Testis (tissue), 3 donors: ENCODE data around the gene CCDC192. TPM values are rescaled to one million over a fixed set of nuclear protein-coding genes. Genes with fewer than 3 reads are reported as not detected.

Experiments
- DNase-seq: peaks from one replicate; pipeline ENCODE4 v3.0.0-alpha.2; 2019
- H3K27ac ChIP-seq, 2 donors: fragments of 200-600 bp; sonication (generic); one replicate each; pipeline ENCODE4 v1.5.1; 2019
- H3K27me3 ChIP-seq: fragments of 200-600 bp; sonication (generic); one replicate; pipeline ENCODE4 v1.5.1; 2019
- H3K36me3 ChIP-seq: fragments of 200-600 bp; sonication (generic); one replicate; pipeline ENCODE4 v1.5.1; 2017; ENCODE audit warnings: low read depth; ENCODE audit errors: missing control alignments
- H3K4me1 ChIP-seq: fragments of 200-600 bp; sonication (generic); one replicate; pipeline ENCODE4 v1.5.1; 2019
- H3K4me3 ChIP-seq, 2 donors: fragments of 200-600 bp; sonication (generic); one replicate each; pipeline ENCODE4 v1.5.1; 2017 to 2019
- H3K9me3 ChIP-seq: fragments of 200-600 bp; sonication (generic); one replicate; pipeline ENCODE4 v1.5.1; 2017
- POLR2A ChIP-seq: fragments of 450-650 bp; IDR thresholded peaks from one replicate; pipeline ENCODE4 v1.6.1; 2017; ENCODE audit warnings: antibody characterized with exemption, mild to moderate bottlenecking, moderate library complexity
- WGBS, 2 donors: methylation state at CpG; one replicate each; pipeline ENCODE4 v1.1.5; 2018; 5-methylcytosine and 5-hydroxymethylcytosine counted together
- intact Hi-C: fragments of 100-400 bp; cut with DNase I; formaldehyde crosslinking; loops from one replicate; pipeline ENCODE4 v1.15.1; 2023; ENCODE audit warnings: low total_unique reads
- polyA plus RNA-seq: library from polyadenylated mRNA; stranded (reverse); fragments of 350-450 nt; fragmentation: Illumina TruSeq; extraction: RNeasy Lipid Tissue Mini Kit (QIAGEN cat#74804); gene quantifications from one replicate; pipeline ENCODE4 v1.2.3, GENCODE V29; 2014; ENCODE audit warnings: low read depth, low replicate concordance; ENCODE audit not compliant: insufficient read depth
- total RNA-seq, 2 donors: library from RNA; depleted of rRNA; stranded (reverse); fragments of >200 nt; gene quantifications; one replicate each; pipeline ENCODE4 v1.2.3, GENCODE V29; 2016
- TF ChIP-seq, protein P1 (sequence below), 3 experiments: fragments of 450-650 bp in 2 of 3; fragments of 200-600 bp in 1 of 3; sonication (generic) in 1 of 3; IDR thresholded peaks; one replicate each; pipeline ENCODE4 v1.5.1; 2016 to 2019; ENCODE audit warnings: antibody characterized with exemption in 3 of 3, mild to moderate bottlenecking in 2 of 3, moderate library complexity in 1 of 3

The CCDC192 gene
- total and polyA plus RNA-seq, 3 donors from 2014 or later, result 7.8 to 22.6 (median 12.9) TPM

DNA sequence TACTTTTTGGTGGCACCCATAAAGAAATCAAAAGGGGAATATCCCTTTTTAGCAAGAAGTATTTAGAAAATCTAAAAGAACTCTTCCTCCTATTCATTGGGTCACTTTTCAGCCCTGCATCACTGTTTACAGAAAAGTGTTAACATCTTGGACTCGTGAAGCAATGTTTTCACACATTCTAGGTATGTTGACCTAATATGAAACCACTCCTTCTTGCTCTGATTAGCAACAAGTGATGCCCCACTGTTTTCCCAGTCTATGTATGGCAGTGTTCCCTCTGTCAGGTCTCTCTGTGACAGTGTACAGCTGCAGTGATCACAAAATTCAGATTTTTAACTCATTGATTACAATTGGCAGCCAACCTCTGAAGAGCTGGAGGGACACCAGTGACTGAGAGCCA, 232.2 kb downstream of the CCDC192 start:
- Histone ChIP-seq H3K27me3 (no peaks in the 10 kb centered on the region), H3K4me3 (no peak overlapping the region), H3K4me1 (no peaks in the 10 kb centered on the region), H3K36me3 (no peaks in the 10 kb centered on the region), H3K9me3 (no peaks in the 10 kb centered on the region), H3K27ac (no peak overlapping the region)
- TF ChIP-seq POLR2A, result no peak
- TF ChIP-seq, protein P1, sequence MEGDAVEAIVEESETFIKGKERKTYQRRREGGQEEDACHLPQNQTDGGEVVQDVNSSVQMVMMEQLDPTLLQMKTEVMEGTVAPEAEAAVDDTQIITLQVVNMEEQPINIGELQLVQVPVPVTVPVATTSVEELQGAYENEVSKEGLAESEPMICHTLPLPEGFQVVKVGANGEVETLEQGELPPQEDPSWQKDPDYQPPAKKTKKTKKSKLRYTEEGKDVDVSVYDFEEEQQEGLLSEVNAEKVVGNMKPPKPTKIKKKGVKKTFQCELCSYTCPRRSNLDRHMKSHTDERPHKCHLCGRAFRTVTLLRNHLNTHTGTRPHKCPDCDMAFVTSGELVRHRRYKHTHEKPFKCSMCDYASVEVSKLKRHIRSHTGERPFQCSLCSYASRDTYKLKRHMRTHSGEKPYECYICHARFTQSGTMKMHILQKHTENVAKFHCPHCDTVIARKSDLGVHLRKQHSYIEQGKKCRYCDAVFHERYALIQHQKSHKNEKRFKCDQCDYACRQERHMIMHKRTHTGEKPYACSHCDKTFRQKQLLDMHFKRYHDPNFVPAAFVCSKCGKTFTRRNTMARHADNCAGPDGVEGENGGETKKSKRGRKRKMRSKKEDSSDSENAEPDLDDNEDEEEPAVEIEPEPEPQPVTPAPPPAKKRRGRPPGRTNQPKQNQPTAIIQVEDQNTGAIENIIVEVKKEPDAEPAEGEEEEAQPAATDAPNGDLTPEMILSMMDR (IDR thresholded peaks at IDR 0.05), result no peak
- no peak for DNase-seq
- intact Hi-C loops, result no loop called here
- WGBS, 2 donors, result 92 to 93% methylated on average over 1 of the region's 1 CpG

DNA sequence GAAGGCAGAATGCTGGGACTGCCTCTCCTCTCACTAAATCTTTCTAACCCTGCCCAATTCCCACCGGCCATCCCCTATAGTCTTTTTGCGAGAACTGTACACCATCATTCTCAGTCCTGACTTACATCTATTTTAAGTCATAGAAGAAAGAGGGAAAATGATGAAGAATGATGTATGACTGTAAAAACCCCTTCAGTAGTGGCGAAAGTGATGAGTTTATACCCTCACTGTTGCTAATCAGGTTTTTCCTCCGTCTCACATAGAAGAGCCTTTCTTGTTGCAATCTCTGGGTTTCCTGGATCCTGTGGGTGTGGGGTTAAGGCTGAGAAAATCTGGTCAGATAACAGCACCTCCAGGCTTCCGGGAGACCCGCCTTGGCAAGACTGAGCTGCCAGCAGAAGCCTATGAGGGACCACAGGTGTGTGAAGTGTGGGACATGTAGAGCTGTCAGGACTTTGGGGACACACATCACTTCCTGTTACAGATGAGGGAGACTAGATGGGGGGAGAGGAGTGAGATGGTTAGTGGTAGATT, 233.3 kb downstream of the CCDC192 start:
- Histone ChIP-seq H3K27ac (no peak overlapping the region), H3K36me3 (no peaks in the 10 kb centered on the region), H3K27me3 (no peaks in the 10 kb centered on the region), H3K9me3 (no peaks in the 10 kb centered on the region), H3K4me3 (no peak overlapping the region), H3K4me1 (no peaks in the 10 kb centered on the region)
- WGBS, 2 donors, result 74 to 84% methylated on average over 6 of the region's 6 CpGs
- intact Hi-C loops, result no loop called here
- TF ChIP-seq, protein P1 (IDR thresholded peaks at IDR 0.05), result no peak
- TF ChIP-seq POLR2A, result no peak
- no peak for DNase-seq

DNA sequence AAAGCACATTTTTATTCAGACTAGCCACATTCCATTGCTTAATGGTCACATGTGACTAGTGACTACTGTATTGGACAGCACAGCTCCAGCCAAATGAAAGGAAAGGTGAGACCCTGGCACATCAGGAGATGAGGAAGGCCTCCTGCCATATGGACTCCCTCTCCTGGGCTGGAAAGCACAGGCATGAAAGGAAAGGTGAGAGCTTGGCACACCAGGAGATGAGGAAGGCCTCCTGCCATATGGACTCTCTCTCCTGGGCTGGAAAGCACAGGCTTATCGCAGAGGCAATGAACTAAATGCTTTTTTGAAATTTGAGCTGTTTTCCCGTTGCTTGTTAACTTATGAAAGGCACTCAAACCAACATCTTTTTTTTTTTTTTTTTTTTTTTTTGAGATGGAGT, 235.6 kb downstream of the CCDC192 start:
- intact Hi-C loops, result no loop called here
- no peaks in the 10 kb centered on the region for H3K27me3 ChIP-seq
- no peak for DNase-seq

DNA sequence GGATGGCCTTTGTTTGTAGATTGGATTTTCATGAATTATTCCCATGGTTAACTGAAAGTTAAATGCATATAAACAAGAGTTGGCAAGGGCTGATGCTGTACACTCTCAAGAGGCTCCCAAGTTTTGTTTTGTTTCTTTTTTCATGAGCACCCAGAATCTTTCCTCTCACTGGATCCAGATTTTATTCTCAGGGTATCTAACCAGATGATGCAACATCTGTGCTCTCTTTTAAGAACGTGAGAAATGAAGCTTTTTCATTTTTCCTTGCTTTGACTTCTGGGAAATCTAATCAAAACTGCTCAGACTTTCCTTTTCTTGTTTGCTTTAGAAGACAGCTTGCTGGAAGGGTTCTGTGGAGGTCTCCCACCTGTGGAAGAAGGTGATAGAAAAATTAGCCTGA, 237.7 kb downstream of the CCDC192 start:
- no peak for TF ChIP-seq POLR2A
- no peak for DNase-seq
- Histone ChIP-seq H3K36me3 (no peaks in the 10 kb centered on the region), H3K27ac (no peak overlapping the region), H3K9me3 (no peaks in the 10 kb centered on the region), H3K4me1 (no peaks in the 10 kb centered on the region), H3K4me3 (no peak overlapping the region), H3K27me3 (no peaks in the 10 kb centered on the region)
- intact Hi-C loops, result no loop called here
- 41 to 64% methylated on average over 1 of the region's 1 CpG for WGBS, 2 donors

More for the DNA sequence above, 235.6 kb downstream of the CCDC192 start:
- no peak overlapping the region for H3K4me3 ChIP-seq
- H3K36me3 ChIP-seq, result no peaks in the 10 kb centered on the region
- H3K27ac ChIP-seq, result no peak overlapping the region
- WGBS, 2 donors, result 88 to 93% methylated on average over 2 of the region's 2 CpGs
- H3K4me1 ChIP-seq, result no peaks in the 10 kb centered on the region
- TF ChIP-seq, protein P1 (IDR thresholded peaks at IDR 0.05), result no peak
- TF ChIP-seq POLR2A, result no peak
- no peaks in the 10 kb centered on the region for H3K9me3 ChIP-seq

DNA sequence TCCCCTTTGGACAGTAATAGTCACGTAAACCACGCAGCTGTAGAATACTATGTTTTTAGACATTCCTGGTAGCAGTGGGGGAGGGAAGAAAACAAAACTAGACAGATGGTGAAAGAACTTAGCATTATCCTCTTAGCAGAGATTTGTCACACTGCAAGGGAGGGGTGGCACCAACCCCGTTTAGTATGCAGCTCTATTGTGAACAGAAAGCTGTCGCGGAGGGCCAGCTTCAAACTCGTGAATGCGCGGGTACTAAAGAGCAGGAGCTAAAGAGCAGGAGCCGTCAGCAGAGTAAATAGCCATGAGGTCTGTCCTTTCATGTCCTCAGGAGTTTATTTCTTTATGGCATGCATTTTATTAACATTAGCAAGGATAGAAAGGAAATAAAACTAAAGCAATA, 238.5 kb downstream of the CCDC192 start:
- DNase-seq, result no peak
- Histone ChIP-seq H3K27ac (no peak overlapping the region), H3K4me1 (no peaks in the 10 kb centered on the region), H3K4me3 (no peak overlapping the region), H3K9me3 (no peaks in the 10 kb centered on the region), H3K27me3 (no peaks in the 10 kb centered on the region), H3K36me3 (no peaks in the 10 kb centered on the region)
- no peak for TF ChIP-seq POLR2A
- TF ChIP-seq, protein P1 (IDR thresholded peaks at IDR 0.05), result no peak
- intact Hi-C loops, result no loop called here
- WGBS, 2 donors, result 38 to 47% methylated on average over 9 of the region's 9 CpGs
